ENCODE data around the gene TMEM120B.
"Not testable (repeated sequence)": the region's sequence is repeated elsewhere in the genome, so short reads cannot be mapped to it uniquely, and the experiment has no call there.

TMEM120B gene

DNA sequence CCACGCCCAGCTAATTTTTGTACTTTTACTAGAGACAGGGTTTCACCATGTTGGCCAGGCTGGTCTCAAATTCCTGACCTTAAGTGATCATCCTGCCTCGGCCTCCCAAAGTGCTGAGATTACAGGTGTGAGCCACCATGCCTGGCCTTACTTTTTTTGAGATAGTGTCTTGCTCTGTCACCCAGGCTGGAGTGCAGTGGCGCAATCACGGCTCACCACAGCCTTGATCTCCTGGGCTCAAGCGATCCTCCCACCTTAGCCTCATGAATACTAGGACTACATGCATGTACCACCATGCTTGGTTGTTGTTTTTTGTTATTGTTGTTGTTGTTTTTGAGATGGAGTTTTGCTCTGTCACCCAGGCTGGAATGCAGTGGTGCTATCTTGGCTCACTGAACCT is 33.0 kb downstream of the TMEM120B start:
- DNase-seq (ENCODE audit: low read depth), result not testable (repeated sequence)

DNA sequence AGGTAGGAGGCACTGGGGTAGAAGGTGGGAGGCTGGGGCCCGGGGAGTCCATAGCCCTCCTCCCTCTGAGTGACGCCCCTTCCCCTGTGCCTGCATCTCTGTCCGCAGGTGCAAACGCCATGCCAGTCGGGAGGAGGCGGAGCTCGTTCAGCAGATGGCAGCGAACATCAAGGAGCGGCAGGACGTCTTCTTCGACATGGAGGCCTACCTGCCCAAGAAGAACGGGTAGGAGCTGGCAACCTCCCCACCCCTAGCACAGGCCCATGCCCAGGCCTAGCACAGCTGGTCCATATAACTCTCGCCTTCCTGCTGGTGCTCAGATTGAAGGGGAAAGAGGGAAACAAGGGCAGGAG is 35.6 kb downstream of the TMEM120B start:
- no peak for DNase-seq (ENCODE audit: low read depth)

DNA sequence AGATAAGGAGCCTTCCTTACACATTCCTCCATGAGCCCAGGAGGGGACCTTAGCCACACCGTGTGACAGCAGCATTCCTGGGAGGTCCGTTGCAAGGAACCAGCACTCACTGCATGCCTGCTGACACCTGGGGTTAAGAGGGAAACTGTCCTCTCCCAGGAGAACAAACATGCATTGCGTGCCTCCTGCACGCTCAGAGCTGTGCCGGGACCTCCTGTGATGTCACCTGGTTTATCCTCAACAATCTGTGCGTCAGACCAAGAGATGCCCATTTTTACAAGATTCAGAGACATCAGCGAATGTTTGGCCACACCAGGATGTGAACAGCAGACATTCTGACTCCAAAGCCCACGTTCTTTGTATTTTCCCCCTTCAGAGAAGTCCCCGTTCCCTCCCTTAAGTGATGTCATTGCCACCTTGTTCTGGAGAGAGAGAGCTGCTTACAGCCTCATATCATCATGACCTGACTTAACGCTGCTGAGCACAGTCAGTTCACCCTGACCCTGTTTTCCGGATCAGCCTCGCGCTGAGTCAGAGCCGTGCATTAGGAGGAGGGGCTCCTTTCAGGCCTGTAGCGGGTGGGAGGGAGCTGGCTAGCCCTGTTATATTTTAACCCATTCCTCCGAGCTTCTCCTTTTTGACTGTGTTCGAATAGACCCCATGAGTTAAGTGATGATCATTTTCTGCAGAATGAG is 36.2 kb downstream of the TMEM120B start:
- no peak for DNase-seq (ENCODE audit: low read depth)

DNA sequence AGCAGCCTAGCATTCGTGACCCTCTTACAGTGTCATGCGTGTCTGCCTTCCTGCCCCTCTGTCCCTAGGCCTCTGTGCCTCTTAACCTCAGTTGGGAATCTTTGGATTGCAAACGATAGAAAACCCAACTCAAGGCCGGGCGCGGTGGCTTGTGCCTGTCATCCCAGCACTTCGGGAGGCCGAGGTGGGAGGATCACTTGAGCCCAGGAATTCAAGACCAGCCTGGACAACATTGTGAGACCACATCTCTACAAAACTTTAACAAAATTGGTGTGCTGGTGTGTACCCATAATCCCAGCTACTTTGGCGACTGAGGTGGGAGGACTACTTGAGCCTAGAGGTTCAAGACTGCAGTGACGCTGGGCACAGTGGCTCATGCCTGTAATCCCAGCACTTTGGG is 36.7 kb downstream of the TMEM120B start:
- no peak for DNase-seq (ENCODE audit: low read depth)

DNA sequence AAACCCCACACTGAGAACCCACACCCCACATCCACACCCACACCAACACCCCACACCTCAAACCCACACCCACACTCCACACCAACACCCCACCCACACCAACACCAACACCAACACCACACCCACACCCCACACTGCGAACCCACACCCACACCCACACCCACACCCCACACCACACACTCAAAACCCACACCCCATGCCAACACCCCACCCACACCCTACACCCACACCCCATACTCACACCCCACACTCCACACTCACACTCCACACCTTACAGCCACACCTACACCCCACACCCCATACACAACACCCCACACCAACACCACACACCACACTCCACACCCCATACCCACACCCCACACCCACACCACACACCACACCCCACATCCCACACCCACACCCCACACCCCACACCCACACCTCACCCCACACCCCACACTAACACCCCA is 38.0 kb downstream of the TMEM120B start:
- no peak for DNase-seq (ENCODE audit: low read depth)

DNA sequence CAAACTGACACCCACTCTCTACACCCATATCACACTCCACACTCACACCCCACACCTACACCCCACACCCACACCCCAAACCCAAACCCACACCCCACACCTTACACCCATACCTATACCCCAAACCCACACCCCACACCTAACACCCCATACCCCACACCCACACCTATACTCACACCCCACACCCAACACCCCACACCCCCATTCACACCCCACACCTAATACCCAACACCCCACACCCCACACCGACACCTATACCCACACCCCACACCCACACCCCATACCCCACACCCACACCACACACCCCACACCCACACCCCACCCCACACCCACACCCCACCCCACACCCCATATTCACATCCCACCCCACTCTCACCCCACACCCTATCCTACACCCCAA is 38.5 kb downstream of the TMEM120B start:
- no peak for DNase-seq (ENCODE audit: low read depth)

DNA sequence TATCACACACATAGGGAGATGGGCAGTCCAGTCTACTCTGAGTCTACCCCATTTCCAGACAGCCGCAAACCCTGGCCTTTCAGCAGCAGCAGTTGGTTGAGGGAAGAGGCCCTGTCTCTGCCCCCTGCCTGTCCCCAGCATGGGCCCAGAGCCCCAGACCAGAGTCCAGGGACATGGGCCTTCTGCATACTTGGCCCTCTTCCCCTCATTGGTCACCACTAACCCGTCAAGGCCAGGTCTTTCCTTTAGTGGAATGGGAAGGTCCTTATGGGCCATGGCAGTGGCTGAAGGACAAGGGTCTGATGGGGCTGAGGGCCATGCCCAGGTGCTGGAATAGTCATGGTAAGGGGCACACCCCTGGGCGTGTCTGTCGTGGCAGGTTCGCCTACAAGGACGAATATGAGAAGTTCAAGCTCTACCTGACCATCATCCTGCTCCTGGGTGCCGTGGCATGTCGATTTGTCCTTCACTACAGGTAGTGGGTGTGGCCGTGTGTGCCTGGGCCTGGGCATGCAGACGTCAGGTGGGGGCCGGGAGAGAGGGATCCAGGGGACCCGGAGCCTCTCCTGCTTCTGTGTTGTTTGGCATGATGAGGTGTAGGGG is 39.3 kb downstream of the TMEM120B start:
- no peak for DNase-seq (ENCODE audit: low read depth)

DNA sequence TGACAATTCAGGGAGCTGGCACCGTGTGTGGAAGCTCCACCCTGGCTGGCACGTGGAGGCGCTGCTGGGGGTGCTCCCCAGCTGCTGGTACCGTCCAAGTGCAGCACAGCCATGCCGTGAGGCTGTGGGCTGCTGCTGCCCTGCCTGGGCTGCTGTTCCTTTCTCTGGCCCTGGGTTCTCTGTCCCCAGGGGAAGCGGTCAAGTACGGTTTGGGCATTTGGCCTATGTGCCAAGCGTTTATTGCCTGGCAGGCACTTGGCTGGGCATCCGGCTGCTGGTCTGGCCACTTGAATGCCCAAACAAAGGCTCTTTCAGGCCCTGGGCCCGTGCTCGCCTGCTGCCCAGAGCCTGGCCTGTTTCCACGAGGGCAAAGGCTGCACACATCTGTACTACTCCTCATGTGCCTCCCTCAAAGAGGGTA is 41.3 kb downstream of the TMEM120B start:
- no peak for DNase-seq (ENCODE audit: low read depth)

DNA sequence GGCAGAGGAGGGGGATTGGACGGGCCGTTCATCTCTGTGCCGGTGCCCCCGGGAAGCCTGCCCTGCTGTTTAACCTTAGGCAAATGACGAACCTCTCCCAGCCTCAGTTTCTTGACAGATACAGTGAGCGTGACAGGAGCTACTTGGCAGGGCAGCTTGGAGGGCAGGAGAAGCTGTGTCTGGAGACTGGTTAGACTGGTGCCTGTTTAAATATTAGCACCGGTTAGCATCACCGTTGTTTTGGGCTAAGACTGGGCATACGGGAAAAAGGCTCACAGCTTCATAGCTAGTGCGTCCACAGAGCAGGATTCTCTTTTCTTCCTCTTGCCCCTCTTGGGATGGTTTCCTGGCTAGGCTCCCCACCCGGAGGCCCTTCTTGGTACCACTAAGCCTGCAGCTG is 42.3 kb downstream of the TMEM120B start:
- DNase-seq (ENCODE audit: low read depth), result no peak

DNA sequence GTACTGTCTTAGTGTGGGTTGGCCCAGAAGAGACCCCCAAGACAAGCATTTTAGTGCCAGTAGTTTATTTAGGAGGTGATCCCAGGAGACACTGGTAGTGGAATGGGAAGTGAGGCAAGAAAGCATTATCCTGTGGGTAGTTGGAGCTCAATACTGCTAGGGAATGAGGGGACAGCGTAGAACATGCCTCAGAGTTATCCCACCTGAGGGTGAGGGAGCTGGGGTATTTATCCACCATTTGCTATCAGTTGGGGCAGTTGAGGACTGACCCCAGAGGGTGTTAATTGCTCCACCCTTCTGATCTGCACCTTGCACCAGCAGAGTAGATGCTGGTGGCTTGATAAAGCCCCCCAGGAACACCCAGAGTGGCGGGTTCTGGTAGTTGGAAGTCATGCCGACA is 43.0 kb downstream of the TMEM120B start:
- no peak for DNase-seq (ENCODE audit: low read depth)

DNA sequence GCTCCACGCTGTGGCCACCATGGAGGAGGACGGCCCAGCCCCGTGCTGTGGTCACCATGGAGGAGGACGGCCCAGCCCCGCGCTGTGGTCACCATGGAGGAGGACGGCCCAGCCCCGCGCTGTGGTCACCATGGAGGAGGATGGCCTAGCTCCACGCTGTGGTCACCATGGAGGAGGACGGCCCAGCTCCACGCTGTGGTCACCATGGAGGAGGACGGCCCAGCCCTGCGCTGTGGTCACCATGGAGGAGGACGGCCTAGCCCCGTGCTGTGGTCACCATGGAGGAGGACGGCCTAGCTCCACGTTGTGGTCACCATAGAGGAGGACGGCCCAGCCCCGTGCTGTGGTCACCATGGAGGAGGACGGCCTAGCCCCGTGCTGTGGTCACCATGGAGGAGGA is 46.0 kb downstream of the TMEM120B start:
- DNase-seq (ENCODE audit: low read depth), result not testable (repeated sequence)

DNA sequence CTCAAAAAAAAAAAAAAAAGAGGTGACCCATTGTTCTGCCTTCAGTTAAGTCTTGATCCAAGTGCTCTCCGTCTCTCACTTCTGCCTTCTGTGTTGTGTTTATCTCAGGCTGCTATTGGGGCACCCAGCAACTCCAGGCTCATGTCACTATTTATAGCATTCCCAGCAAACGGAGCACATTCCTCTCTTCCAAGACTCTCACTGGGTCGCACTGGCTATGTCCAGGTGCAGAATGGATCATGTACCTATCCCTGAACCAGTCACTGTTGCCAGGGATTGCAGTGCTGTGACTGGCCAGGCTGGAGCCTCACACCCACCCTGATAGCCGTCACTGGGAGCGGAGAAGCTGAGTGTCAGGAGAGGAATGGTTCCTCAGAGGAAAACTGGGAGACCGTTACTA is 49.7 kb downstream of the TMEM120B start:
- DNase-seq (ENCODE audit: low read depth), result no peak

DNA sequence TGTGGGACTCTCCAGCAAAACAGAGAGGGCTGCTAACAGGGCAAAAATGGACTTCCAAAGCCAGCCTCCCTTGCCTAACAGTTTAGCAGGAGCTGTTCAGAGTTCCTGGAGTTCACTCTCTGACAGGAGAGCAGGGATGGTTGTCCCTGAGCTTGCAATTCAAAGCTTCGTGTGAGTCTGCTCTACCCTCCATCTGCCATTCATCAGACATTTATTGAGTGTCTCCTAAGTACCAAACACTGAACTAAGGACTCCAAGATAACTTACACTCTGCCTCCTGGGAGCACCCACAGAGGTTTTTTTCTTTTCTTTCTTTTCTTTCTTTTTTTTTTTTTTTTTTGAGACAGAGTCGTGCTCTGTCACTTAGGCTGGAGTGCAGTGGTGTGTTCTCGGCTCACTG is 52.3 kb downstream of the TMEM120B start:
- DNase-seq (ENCODE audit: low read depth), result no peak

DNA sequence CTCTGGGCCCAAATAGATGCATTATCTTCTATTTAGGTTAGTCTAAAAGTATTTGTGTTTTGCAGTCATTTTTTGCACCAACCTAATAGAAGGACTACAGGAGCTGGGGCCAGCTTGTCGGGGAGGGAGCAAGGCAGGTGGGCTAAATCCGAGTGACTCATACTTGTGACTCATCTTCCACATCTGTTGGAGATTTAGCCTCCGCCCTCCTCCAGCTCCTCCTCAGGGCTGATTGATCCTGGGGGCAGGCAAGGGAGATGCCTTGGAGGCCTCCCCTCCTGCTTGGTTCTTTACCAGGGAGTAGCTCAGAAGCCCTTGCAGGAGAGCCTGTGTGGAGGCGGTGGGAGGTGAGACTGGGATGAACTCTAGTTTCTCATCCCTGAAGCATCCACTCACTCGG is 53.0 kb downstream of the TMEM120B start:
- DNase-seq (ENCODE audit: low read depth), result no peak

DNA sequence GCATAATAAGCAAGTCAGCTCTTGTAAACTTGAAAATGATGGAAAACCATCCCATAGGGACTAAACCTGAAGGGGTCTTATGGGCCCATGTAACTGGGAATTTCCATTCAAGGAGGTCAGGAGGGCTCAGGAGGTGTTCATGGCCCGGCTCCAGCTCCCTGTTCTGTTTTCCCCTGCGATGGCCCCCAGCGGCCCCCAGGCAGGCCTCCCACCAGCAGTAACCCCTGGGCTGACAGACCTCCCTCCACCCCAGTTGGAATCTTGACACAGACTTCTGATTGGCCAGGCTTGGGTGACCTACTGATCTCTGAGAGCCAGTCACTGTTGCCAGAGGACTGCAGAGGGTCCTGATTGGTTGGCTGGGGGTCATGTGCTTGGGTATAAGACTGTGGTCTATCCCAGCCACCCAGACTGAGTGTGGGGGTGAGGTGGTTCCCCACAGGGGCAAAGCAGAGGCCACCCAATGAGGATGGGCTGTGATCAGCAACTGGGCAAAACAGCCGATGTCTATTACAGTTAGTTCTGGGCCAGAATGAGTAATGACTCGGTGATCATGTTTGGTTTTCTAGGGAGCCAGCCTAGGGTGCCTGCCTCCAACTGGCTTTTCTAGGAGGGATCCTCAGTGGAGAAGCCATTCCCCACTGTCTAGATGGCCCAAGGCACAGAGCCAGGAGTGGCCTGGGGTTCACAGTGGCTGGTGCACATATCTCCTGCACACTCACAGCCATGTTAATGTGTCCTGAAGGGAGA is 53.9 kb downstream of the TMEM120B start:
- no peak for DNase-seq (ENCODE audit: low read depth)

DNA sequence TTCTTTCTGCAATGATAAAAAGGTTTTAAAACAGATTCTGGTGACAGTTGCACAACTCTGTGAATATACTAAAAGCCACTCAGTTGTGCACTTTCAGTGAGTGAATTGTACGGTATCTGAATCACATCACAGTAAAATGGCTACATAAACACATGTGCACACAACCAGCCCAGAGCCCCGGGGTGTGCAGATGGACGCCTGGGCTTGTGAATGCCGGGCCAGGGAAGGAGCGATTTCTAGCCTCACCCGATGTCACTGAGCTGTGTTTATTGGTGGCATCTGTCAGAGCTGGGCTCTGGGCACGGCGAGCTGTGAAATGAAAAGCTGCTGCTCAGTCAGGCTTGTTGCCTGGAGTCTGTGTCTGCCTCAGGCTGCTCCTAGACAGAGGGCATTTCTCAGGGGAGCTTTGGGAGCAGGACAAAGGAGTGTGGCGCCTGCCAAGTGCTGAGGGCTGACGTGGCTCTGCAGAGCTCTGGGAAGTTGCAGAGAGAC is 55.0 kb downstream of the TMEM120B start:
- no peak for DNase-seq (ENCODE audit: low read depth)

DNA sequence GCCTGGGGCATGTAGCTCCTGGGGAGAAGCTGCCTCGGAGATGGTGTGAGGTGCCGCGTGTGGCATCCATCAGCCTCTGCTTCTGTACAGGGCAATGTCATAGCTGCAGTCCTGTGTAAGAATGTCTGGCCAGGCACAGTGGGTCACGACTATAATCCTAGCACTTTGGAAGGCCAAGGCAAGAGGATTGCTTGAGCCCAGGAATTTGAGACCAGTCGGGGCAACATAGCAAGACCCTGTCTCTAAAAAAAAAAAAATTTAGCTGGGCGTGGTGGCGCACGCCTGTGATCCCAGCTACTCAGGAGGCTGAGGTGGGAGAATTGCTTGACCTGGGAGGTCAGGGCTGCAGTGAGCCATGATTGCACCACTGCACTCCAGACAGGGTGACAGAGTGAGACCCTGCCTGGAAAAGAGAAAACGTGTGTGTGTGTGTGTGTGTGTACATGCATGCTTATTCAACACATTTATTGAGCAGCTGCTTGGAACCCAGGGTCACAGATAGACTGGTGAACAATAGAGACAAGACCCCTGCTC is 56.8 kb downstream of the TMEM120B start:
- no peak for DNase-seq (ENCODE audit: low read depth)

DNA sequence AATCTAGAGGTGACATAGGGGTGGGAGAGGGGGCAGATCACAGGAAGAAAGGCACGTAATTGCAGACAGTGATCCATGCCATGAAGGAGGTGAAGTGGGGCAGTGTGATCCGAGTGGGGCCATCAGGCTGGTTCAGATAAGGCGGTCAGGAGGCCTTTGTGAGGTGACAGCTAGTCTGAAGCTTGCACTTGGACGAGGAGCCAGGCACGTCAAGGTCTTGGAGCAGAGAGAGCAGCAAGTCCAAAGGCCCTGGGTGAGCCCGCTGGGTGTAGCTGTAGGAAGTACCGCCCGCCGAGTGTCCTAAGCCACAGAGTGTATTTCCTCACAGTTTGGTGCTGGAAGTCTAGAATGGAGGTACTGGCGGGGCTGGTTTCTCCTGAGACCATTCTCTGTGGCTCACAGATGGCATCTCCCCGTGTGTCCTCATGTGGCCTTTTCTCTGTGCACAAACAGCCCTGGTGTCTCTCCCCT is 57.3 kb downstream of the TMEM120B start:
- DNase-seq (ENCODE audit: low read depth), result no peak

DNA sequence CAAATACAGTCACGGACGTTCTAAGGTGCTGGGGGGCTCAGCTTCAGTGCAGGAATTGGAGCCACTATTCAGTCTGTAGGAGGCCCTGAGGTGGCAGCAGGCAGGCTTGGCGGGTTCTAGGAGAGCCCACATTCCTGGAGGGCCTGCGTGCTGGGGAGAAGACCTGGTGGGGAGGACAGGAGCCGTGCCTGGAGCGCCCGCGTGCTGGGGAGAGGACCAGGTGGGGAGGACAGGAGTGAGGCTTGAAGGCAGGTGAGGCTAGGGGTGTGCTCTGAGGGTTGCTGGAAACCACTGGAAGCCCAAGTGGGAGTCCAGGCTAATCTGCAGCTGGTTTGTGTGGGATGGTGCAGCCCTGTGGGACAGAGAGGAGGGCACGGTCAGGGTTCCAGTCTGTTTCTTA is 57.8 kb downstream of the TMEM120B start:
- no peak for DNase-seq (ENCODE audit: low read depth)

DNA sequence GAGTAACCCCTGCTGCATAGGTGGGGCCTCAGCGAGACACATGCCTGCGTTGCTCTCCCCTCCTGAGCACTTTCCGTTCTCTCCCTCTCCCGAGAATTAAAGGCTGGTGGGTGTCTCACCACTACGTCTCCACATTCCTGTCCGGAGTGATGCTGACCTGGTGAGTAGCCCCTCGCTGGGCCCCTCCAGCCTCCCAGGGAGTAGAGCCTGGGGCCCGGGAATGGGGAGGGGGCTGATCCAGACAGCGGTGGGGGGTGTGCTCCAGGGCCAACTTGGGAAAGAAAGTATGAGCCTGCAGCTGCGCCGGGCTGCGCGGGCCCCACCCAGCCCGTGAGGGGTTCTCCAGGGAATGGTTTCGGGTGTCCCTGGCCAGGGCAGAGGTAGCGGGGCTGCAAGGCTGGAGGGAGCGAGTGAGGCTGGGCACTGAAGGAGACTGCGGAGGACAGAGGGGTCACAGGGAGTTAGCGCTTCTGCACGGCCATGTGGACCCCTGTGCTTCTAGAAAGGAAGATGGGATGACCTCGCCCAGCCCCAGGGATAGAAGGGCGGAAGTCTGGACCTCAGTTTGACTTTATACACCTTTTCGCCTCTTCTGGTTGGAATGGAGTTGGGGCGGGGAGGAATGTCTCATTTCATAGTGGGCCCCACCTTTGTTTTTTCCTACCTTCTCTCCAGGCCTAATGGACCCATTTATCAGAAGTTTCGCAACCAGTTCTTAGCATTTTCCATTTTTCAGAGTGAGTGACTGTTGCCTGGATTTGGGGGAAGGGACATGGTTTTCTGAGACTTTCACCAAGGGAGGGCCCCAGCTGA is 58.5 kb downstream of the TMEM120B start:
- DNase-seq (ENCODE audit: low read depth), result no peak

DNA sequence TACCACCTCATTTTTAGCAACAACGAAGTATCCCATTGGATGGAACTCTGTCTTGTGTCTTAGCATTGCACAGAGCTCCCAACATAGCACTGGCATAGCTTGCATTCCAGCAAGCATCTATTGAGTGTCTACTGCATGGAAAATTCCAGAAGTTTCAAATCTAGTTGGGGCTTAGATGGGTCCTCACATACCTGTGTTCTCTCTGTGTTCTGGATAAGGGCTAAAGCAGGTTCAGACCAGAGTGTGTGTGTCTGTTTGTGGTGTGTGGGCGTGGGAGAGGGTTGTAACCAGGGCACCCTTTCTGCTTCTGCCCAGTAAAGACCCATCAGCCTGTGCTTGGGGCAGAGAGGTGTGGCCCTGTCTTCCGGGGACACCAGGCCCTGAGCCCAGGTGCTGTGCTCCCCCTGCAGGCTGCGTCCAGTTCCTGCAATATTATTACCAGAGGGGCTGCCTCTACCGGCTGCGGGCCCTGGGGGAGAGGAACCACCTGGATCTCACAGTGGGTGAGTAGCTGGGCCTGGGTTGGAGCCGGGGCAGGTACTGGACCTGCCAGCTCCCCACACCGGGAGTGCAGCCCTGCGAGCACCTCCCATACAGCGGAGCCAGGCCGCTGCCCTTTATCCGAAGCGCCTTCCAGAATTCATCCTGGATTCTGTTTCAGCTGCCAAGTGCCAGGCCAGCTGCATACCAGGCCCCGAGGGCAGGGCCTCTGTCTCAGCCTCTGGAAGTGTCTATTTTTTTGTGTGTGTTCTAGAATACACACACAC is 60.6 kb downstream of the TMEM120B start:
- DNase-seq (ENCODE audit: low read depth), result peak; percentile 53
